GM21423 (cell line): ENCODE results near the gene RPL22.

Experiments used
- ATAC-seq: cut with Tn5 transposase; IDR thresholded peaks from one replicate; pipeline ENCODE4 v1.9.1; 2021; ENCODE audit warnings: mild to moderate bottlenecking, moderate library complexity; ENCODE audit not compliant: unreplicated experiment

RPL22 gene

DNA sequence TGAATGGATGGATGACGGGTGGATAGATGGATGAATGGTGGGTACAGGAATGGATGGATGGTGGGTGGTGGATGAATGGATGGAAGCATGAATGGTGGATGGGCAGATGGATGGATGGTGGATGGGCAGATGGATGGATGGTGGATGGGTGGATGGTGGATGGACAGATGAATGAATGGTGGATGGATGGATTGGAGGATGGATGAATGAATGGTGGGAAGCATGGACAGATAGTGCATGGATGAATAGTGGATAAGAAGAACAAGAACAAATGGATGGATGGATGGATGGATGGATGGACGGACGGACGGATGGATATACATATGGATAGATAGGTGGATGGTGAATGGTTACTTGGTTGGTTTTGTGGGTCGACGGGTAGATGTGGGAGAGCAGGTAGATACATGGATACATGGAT, 24.0 kb downstream of the RPL22 start:
- no peak for ATAC-seq

DNA sequence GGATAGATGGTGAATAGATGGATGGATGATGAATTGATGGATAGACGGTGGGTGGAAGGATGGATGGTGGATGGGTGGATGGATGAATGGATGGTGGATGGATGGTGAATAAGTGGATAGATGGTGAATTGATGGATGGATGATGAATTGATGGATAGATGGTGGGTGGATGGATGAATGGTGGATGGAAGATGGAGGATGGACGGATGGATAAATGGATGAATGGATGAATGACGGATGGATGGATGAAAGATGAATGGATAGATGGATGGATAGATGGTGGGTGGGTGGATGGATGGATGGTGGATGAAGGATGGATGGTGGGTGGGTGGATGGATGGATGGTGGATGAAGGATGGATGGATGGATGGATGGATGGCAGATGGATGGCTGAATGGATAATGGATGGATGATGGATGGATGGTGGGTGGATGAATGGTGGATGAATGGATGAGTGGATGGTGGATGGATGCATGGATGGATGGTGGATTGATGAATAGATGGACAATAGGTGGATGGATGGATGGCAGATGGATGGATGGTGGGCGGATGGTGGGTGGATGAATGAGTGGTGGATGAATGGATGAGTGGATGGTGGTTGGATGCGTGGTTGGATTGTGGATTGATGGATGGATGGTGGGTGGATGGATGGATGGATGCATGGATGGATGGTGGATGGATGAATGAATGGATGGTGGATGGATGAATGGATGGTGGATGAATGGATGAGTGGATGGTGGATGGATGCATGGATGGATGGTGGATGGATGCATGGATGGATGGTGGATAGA, 24.6 kb downstream of the RPL22 start:
- ATAC-seq, result no peak

DNA sequence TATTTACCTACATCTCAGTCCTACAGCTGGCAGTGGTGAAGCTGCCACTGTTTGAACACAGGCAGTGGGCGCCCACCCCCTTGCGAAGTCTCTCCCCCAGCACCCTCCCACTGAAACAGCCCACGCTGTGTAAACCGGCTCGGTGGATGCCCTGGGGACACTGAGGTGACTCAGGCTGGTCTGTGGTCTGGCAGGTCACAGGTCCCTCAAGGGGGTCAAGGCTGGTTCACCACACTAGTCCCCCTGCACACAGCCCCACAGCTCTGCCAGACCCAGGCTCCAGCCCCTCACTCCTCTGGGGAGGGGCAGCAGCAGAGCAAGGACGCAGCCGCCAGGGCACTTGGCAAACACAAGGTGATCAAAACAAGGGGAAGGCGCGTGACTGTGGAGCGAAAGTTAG, 26.8 kb downstream of the RPL22 start:
- ATAC-seq, result no peak

DNA sequence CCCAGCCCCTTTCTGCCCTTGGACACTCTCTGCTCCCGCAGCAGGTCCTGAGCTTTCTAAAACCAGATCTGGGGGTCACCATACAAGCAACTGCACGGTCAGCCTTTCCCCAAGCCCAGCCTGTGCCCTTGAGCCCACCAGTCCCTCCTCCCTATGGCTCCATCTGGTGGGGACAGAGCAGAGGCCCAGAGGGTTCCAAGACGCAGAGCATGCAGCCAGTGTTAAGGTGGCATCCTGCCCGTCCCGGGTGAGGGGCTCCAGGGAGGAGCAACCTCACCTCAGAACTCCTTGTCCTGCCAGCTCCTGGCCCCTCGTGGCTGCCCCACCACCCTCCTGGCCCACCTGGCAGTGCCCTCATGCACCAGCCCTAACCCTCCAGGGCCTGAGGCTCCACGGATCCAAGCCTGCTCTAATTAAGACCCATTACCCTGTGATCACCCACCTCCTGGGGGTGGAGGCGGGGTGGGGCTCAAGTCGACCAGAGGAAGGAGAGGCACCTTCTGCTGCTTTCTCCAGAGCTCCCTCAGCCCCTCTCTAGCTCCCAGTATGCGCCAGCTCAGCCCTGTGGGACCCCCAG, 27.8 kb downstream of the RPL22 start:
- no peak for ATAC-seq

DNA sequence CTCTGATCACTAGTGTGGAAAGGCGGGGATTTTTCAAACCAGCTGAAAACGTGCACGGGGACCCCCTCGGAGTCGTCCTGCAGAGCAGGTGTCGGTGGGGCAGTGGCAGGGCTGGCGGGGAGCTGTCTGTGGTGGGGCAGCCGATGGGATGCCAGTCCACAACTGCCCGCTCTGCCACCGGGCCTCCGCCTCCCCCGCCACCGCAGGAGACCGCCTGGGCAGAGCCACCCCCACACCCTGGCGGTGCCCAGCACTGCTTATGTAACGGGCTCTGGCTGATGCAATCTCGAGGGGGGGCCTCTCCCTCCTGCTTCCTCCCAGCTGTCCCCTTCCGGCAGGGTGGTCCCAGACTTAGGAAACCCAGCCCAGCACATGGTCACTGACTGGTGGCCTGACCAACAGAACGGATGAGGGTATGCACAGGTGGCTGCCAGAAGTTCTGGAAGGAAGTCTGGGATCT, 28.6 kb downstream of the RPL22 start:
- ATAC-seq, result no peak

DNA sequence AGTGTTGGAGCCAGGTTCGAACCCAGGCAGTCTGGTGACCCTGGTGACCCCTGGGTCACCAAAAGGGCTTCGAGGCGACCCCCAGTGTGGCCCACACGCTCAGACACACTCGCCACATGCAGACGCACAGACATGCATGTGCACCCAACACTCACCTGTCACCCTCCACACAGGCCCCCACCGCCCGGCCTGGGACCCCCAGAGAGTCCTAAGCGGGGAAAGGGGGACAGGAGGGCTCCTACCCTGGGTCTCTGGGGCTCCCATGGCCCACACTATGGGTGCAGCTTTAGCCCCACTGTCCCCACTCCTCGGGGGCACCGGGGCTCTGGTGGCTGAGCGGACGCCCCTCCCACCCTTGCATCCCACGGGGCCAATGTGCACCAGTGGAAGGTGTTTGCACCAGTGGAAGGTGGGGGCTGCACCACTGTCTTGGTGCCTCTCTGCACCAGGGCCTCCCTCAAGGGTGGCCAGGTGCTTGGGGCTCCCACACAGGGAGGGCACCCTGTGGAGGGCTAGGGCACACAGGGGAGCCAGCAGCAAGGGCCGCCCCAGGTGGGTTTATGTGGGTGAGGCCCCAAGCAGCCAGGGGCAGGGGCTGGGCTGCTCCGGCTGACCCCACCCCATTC, 29.2 kb downstream of the RPL22 start:
- ATAC-seq, result no peak

DNA sequence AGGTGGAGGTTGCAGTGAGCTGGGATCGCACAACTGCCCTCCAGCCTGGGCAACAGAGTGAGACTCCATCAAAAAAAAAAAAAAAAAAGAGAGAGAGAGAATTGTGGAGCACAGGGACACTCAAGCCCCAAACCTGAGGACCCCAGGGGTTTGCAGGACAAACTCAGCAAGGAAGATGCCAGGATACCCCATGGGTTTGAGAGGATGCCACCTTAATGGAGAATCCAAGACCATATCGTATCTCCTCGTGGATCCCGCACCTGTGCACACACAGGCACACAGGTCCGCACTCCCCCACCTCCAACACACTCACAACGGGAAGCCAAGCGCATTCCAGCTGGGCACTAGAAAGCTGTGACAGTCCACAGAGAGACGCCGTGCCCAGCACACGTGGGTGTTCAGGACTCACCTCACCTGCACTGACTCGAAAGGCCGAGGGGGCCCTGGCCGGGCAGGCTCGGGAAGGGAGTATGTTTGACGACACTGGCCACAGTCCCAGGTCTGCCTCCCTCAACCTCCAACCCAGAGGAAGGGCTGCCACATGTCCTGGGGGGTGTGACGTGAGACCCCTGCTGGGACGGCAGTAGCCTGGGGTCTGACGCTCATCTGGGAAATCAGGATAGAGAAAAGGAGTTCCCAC, 30.3 kb downstream of the RPL22 start:
- no peak for ATAC-seq

DNA sequence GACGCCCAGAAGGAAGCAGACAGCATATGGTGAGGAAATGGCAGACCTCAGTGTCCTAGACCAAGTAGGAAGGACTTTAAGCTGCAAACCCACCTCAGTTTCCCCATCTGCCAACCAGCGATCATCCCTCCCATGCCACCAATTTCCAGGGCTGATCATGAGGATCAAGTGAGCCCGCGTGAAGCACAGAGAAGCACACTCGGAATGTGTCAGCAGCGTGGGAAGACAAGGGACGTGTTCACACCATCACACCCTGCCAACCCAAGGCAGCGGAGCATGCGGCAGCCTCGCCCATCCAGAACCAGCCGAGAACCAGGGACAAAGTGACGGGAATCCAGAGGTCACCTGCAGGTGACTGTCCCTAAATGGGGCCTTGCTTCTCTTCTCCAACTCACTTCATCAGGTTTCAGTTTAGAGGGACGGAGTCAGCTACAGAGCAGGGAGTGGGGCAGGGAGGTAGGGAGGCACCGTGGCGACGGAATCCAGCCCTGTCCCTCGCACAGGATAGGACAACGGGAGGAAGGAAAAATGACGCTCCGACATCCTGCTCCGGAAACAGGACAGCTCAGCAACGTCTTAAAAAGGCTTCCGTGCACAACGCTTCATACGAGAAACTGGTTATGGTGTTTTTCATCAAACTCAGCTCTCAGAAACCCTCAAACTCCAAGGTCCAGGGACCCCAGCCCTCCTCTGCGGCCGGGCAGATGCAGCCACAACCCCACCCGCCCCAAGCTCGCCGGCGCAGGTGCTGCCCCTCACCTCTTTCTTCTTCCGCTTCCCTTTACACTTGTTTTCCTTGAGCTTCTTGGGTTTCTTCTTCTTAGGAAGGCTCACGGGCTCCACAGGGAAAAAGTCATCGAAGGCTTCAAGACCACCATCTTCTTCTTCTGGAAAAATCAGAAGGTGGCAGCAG, 31.7 kb downstream of the RPL22 start:
- ATAC-seq, result no peak

DNA sequence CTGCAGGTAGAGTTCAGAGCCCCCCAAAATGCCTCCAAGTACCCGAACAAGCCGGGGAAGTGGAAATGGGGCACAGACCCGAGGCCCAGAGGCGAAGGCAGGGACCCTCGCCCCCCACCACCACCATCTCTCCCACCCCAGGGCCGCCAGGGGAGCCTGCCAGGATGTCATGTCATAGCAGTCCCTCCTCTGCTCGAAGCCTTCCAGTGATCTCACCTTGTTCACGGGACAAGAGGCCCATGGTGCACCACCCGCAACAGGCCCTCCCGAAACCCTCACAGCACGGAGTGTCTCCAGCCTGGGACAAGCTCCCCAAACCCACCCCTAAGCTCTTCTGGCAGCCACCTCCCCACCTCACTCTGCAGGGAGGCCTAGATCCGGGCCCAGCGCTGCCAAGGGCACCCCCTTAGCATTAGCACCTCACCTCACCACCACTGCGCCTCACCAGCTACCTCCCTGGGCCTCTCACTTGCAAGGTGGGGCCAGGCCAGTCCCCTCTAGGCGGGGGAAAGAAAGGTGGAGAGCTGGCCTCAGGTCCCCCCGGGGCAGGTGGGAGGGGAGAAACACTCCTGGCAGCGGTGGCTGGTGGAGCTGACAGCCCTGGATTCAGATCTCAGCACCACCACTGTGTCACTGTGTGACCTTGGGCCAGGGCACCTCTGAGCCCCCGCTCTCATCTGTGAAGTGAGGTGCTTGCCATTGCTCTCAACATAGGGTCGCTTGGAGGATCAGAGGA, 32.6 kb downstream of the RPL22 start:
- ATAC-seq, result no peak

DNA sequence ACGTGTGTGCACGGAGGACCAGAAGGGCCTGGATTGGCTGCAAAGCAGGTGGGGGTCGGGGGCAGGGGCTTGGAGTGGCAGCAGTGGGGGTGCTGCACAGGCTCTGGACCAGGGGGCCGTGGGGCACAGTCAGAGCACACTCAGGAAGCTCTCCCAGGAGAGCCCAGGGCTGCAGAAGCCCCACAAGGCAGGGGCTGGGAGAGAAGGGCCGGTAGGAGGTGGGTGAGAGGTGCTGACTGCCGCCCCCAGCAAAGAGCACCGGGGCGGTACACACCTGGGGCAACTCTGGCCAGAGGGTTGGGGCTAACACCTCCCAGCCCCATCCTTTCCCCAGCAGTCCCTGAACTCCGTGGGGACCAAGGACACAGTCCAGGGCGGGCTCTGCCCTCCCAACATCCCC, 33.2 kb downstream of the RPL22 start:
- no peak for ATAC-seq

DNA sequence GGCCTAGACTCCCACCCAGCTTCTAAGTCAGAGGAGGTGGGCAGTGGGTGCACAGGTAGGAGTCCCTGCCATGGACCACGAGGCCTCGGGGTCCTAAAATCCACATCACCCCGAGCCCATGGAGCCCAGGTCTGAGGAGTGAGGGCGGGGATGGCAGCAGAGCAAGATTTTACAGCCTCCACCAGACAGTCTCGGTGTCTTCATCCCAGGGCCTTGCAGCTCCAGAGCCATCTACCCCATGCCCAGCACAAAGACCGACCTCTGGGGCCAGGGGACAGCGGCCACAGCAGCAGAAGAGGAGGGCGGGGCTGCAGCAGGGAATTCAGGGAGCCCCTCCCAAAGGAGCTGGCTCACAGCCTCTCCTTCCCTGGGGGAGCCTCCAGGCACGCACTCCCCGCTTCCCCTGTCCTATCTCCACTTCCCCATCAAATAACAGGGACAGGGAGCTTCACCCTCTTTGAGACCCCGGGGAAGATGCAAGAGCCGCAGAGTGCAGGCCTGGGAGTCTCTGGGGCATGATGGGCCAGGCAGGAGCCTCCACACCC, 33.9 kb downstream of the RPL22 start:
- no peak for ATAC-seq

DNA sequence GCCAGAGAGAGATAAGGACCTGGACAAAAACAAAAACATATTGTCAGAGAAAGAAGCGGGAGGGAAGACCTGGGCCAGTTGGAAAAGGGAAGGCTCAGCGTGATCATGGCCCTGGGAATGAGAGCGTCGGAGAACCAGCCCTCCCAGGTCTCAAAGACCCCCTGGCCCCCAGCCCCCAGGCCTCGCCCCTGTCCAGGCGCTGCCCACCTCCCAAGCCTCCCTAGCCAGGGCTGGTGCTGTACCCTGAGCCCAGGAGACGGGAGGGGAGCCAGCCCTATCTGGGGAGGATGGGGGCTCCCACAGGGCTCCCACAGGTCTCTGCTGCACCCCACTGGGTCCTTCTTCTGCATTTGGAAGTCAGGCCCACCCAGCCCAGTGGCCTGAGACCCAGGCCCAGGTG, 34.4 kb downstream of the RPL22 start:
- no peak for ATAC-seq

DNA sequence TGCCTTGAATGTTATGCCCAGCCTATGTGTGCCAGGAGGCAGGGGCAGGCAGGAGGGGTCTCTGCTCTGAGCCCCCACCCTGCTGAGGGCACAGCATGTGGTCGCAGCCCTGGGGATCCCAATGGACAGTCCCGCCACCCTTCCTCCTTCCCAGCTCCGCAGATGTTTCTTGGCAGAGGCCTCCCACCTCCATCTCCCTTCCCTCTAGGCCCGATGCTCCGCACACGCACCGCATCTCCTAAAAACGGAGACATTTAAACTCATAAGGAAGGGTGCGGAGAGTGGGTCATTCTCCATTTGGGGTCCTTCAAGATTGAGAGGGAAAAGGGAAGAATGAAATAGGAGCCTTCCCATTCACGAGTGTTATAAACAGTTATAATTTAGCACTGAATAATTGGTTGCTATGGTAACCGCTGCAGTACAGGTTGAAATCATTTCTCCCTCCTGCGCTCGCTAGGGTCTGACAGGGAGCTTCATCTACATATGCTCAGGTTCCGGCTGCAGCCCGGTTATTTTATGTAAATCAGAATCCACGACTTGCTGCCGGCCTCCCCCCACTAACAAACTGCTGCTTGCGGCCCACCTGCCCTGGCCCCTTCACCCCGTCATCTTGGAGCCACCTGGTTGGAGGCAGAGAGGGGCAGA, 35.3 kb downstream of the RPL22 start:
- no peak for ATAC-seq

DNA sequence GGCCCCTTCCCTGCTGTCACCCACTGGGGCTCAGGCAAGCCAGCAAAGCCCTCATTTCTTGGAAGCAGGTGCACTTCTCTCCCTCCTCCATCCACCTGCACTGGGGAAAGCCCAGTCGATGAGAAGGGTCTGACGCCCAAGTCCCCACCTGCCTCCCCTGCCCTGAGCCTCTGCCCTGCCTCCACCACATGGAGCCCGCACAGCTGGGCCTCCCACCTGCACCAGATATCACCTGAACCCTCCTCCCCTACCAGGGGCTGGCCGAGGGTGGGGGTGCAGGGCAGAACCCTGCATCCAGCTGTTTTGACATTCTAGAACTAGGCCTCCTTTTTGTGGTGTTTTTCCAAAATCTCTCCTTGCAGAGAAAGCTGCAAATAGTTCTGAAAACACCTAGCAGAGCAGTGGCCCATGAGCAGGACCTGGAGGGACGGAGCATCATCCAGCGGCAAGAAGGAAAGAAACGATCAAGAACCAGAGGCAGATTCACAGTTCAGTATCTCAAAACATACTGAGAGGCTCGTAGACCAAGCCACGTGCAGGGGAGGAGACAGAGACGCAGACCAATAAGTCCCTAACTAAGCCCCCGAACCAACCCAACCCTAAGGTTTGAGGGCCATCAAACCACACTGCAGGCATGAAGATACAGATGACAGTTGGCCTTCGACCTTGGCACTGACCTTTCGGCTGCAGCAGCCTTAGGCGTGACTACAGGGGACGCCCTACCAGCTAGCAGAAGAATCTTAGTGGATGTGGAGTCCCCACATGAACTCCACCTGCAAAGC, 36.0 kb downstream of the RPL22 start:
- ATAC-seq, result no peak

DNA sequence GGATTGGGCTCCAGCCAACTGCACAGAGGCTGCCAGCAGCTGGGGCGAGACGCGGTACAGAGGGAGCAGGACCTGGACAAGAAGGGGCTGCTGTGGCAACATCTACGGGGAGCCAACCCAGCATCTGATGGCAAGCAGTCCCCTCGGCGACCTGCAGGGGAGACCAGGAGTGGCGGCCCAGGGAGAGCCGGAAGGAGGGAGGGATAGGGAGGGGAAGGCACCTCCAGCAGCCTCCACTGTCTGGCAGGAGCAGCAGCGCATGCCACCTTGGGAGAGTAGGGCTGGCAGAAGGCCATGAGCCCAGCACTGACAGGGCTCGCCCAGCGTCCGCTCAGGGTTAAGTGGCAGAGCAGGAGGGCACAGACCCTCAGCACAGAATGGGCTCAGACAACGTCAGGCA, 36.6 kb downstream of the RPL22 start:
- no peak for ATAC-seq

DNA sequence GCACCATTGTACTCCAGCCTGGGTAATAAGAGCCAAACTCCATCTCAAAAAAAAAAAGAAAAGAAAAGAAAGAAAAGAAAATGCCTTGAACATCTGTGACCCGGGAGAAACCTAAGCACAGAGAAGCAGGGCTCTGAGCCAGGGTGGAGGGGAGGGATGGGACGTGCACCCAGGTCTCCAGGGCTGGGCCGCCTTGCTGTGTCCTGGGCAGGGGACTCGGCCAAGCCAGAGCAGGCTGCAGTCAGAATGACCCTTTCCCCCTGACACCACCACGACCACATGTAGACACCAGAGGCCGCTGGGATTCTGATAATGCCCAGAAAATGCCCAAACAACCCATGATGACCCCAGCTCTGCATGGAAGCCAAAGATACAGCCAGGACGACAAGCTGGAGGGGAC, 37.1 kb downstream of the RPL22 start:
- ATAC-seq, result no peak

DNA sequence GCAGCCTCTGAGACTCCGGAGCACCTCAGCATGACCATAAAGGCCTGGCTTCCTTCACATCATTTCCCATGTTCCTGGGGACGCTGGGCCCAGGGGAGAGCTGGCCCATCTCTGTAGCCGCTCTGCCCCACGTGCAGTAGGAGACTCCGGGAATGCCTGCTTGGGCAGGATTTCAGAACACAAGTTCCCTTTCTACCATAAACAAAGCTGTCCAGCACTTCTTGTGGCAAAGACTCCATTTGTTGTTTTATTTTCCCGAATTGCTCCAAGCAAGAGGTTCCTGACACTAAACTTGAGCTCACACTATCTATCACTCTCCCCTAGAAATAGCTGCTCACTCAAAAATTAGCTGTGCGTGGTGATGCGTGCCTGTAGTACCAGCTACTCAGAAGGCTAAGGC, 41.2 kb downstream of the RPL22 start:
- ATAC-seq, result no peak

DNA sequence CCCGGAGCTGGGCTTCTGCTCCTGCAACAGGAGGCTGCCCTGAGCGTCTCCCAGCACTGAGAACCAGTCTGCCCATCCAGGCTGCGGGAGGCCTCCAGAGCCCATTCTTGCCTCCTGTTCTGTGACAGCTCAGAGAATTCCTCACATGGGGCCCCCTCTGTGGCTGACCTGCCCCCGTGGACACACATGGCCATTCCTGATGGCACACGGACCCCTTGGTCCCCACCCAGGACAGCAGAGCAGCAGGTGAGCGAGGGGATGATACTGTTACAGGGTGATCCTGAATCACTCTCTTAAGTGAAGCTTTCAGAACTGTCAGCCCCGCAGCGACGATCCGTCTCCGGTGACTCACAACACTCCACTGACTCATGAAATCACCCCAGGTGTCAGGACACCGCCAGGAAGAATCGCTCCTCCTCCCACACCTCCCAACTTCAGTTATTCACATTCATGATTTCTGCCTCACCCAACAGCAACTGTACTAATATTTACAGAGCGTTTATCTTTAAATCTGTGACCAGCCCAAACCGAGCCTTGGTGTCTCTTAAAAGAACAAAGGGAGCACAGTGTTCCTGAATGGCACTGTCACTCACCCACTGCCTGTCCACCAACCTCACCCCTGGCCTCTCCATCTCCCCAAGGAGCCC, 41.7 kb downstream of the RPL22 start:
- ATAC-seq, result no peak
